GM19193 (cell line): ENCODE results near the gene HSFX3.

Experiments used
- POLR2A ChIP-seq: IDR thresholded peaks from 4 replicates; pipeline ENCODE4 v1.6.1; 2011; ENCODE audit not compliant: insufficient read depth, insufficient read length; ENCODE audit errors: extremely low read depth

Gene HSFX3

GRCh38 chrX:149539283-149540130, 10.2 kb downstream of the HSFX3 start:
- peak; percentile 40 for TF ChIP-seq POLR2A

DNA sequence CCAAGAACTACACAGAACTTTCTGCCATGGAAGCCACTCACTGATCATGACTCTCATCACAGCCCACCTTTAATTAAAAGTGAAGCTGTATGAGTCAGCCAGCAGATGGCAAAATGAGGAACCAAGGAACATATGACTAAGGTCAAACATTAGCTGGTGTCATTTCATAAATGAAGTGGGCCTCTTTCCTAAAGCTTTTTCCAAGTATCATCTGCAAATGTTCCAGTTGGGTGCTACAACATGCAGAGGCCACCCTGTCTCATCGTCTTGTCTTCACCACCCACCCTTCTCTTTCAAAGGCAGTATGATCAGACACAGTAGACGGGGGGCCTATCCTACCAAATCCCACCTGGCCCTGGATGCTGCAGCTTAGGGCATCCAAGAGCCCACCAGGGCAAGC, 18.1 kb downstream of the HSFX3 start:
- TF ChIP-seq POLR2A = no peak

DNA sequence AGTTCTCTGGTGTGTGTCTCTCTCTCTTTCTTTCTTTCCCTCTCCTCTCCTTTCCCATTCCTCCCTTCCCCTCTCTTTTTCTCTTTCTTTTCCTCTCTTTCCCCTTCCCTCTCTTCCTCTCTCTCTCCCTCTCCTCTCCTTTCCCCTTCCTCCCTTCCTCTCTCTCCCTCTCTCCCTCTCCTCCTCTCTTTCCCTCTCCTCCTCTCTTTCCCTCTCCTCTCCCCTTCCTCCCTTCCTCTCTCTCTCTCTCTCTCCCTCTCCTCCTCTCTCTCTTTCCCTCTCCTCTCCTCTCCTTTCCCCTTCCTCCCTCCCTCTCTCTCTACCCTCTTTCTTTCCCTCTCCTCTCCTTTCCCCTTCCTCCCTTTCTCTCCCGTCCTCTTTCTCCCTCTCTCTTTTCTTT, 21.3 kb downstream of the HSFX3 start:
- TF ChIP-seq POLR2A = no peak

DNA sequence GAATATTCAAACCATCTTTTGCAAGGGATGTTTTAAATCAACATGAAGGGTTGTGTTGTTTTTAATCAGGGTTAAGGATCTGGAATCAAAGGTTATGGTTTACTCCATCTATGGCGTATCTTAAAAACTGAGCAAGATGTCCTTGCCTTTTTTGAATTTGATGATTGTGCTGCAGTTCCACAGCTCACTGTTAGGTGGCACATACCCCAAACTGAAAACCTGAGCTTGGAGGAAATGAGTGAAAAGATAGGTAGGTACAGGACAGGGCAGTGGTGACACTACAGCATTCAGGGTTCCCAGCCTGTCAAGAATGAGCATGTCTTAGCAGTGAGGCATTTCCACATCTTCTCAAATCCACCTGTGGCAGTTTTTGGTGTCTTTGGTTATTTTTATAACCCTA, 22.0 kb downstream of the HSFX3 start:
- TF ChIP-seq POLR2A = no peak

GRCh38 chrX:149522916-149523315, 26.8 kb downstream of the HSFX3 start:
- TF ChIP-seq POLR2A = no peak

DNA sequence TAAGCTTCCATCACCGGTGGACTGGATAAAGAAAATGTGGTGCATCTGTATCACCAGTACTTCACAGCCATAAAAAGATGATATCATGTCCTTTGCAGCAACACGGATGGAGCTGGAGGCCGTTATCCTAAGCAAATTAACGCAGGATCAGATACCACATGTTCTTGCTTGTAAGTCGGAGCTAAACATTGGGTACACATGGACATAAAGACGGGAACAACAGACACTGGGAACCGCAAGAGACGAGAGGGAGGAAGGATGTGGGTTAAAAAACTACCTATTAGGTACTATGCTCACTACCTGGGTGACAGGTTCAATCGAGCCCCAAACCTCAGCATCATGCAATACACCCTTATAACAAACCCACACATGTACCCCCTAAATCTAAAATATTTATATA, 28.3 kb downstream of the HSFX3 start:
- no peak for TF ChIP-seq POLR2A

- no peak for TF ChIP-seq POLR2A
These were observed 31.5 kb downstream of the HSFX3 start for GRCh38 chrX:149518236-149518635.

DNA sequence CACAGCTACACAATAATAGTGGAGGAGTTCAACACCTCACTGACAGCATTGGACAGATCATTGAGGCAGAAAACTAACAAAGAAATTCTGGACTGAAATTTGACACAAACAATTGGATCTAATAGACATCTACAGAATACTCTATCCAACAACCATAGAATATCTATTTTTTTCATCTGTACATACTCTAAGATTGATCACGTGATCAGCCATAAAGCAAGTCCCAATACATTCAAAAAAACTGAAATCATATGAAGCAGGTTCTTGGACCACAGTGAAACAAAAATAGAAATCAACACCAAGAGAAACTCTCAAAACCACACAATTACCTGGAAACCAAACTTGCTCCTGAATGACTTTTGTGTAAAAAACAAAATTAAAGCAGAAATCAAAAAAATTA, 32.4 kb downstream of the HSFX3 start:
- no peak for TF ChIP-seq POLR2A

- no peak for TF ChIP-seq POLR2A
These were observed 33.1 kb downstream of the HSFX3 start for GRCh38 chrX:149516604-149517003.

DNA sequence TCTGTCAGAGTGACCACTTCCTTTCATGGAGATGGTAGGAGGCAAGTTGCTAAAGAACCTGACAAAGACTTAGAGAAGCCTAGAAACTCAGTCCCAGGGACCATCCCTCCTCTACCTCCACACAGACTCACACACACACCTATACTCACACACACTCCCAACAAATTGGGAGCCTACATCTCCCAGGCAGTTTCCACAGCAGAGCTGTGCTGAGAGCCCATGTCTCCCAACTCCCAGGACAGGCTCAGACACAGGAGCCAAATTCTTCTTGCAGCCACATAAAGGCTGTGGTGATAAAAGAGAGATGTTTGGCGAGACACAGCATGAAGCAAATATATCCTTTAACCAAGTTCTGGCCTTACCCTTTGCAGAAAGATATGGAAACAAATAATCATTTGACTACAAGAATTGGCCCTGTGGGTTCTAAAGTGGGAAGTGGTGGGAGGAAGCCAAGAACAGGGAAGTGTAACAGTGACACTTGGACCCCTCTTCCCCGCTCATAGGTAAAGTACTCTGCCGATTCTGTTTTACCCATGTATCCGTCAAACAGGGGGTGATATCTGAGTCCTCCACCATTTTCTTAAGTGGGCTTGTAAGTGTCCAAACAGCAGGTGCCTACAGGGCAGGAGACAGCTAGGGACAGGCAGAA, 33.6 kb downstream of the HSFX3 start:
- no peak for TF ChIP-seq POLR2A

- no peak for TF ChIP-seq POLR2A
These were observed 35.8 kb downstream of the HSFX3 start for GRCh38 chrX:149513825-149514428.

GRCh38 chrX:149512225-149512885, 37.4 kb downstream of the HSFX3 start:
- no peak for TF ChIP-seq POLR2A

GRCh38 chrX:149511081-149511480, 38.6 kb downstream of the HSFX3 start:
- TF ChIP-seq POLR2A = no peak

DNA sequence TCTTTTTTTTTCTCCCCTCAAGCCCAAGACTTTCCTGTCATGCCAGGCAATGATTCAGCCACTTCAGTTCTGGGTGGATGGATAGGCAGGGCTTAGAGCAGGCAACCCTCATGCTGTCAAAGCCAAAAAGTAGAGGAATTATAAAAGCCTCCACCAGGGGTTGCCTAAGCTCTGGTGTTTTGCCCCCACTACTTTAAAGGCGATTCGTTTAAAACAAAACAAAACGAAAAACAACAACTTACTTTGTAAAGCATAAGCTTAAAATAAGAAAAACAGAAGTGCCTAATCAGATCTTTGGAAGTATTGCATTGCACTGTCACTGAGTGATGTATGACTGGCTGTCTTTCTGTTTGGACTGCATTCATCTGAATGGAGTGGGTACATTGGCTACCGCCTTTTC, 39.3 kb downstream of the HSFX3 start:
- no peak for TF ChIP-seq POLR2A

GRCh38 chrX:149508467-149508866, 41.3 kb downstream of the HSFX3 start:
- no peak for TF ChIP-seq POLR2A
